Stimulated activated CD8-positive, alpha-beta memory T cell treated with anti-CD3 and anti-CD28 coated beads, Interleukin-4, amount 100 ng/mL, for 1 hour (primary cell): Measurements from ENCODE around the gene IL1F10.

ENCODE experiments used
- DNase-seq, 2 donors: peaks; one replicate each; pipeline ENCODE4 v3.0.0-alpha.2; 2020; ENCODE audit warnings: low read depth in 2 of 2, low spot score in 1 of 2

Gene IL1F10

GRCh38 chr2:113111823-113112287 lies 44.1 kb downstream of the IL1F10 start:
- DNase-seq: no peak

GRCh38 chr2:113112441-113112840 lies 44.7 kb downstream of the IL1F10 start:
- DNase-seq: no peak

- DNase-seq: no peak
These were observed 45.1 kb downstream of the IL1F10 start for GRCh38 chr2:113112871-113113270.

GRCh38 chr2:113113807-113114206 lies 46.0 kb downstream of the IL1F10 start:
- no peak for DNase-seq

GRCh38 chr2:113114224-113114945 lies 46.6 kb downstream of the IL1F10 start:
- no peak for DNase-seq

- DNase-seq: no peak
These were observed 47.2 kb downstream of the IL1F10 start for GRCh38 chr2:113114996-113115395.

- no peak for DNase-seq
These were observed 48.6 kb downstream of the IL1F10 start for GRCh38 chr2:113116100-113116958.

GRCh38 chr2:113117541-113118262 lies 49.9 kb downstream of the IL1F10 start:
- DNase-seq: no peak

- no peak for DNase-seq
These were observed 50.5 kb downstream of the IL1F10 start for GRCh38 chr2:113118263-113118657.

- DNase-seq: no peak
These were observed 51.3 kb downstream of the IL1F10 start for GRCh38 chr2:113119111-113119510.

- DNase-seq: no peak
These were observed 53.1 kb downstream of the IL1F10 start for GRCh38 chr2:113120861-113121260.

GRCh38 chr2:113122364-113122763 lies 54.6 kb downstream of the IL1F10 start:
- DNase-seq: no peak

GRCh38 chr2:113123726-113124125 lies 56.0 kb downstream of the IL1F10 start:
- DNase-seq: no peak

- DNase-seq: no peak
These were observed 56.6 kb downstream of the IL1F10 start for GRCh38 chr2:113124181-113124961.
